ENCODE data around the gene TAF4.
"Not testable (repeated sequence)": the region's sequence is repeated elsewhere in the genome, so short reads cannot be mapped to it uniquely, and the experiment has no call there.

TAF4 gene

GRCh38 chr20:61976644-61977418, 88.8 kb downstream of the TAF4 start:
- DNase-seq: no peak

- no peak for DNase-seq
These were observed 89.4 kb downstream of the TAF4 start for GRCh38 chr20:61976263-61976643.

- DNase-seq: no peak
These were observed 90.1 kb downstream of the TAF4 start for GRCh38 chr20:61975407-61976129.

GRCh38 chr20:61974357-61974665, 91.4 kb downstream of the TAF4 start:
- DNase-seq: no peak

- no peak for DNase-seq
These were observed 91.9 kb downstream of the TAF4 start for GRCh38 chr20:61973515-61974356.

GRCh38 chr20:61972636-61973508, 92.8 kb downstream of the TAF4 start:
- no peak for DNase-seq

GRCh38 chr20:61971595-61971994, 94.1 kb downstream of the TAF4 start:
- not testable (repeated sequence) for DNase-seq

GRCh38 chr20:61970357-61970756, 95.3 kb downstream of the TAF4 start:
- no peak for DNase-seq

- no peak for DNase-seq
These were observed 95.9 kb downstream of the TAF4 start for GRCh38 chr20:61969806-61970205.

GRCh38 chr20:61968932-61969331, 96.7 kb downstream of the TAF4 start:
- DNase-seq: no peak

- DNase-seq: no peak
These were observed 97.5 kb downstream of the TAF4 start for GRCh38 chr20:61968036-61968810.

GRCh38 chr20:61967300-61967699, 98.4 kb downstream of the TAF4 start:
- DNase-seq: no peak

GRCh38 chr20:61966492-61967244, 99.0 kb downstream of the TAF4 start:
- no peak for DNase-seq

- DNase-seq: no peak
These were observed 99.8 kb downstream of the TAF4 start for GRCh38 chr20:61965606-61966491.

GRCh38 chr20:61964675-61965605, 100.7 kb downstream of the TAF4 start:
- no peak for DNase-seq

- no peak for DNase-seq
These were observed 101.6 kb downstream of the TAF4 start for GRCh38 chr20:61963885-61964674.

GRCh38 chr20:61963149-61963548, 102.5 kb downstream of the TAF4 start:
- no peak for DNase-seq

GRCh38 chr20:61960836-61961235, 104.8 kb downstream of the TAF4 start:
- no peak for DNase-seq
